ENCODE results near the gene NPAS3.

Gene NPAS3

DNA sequence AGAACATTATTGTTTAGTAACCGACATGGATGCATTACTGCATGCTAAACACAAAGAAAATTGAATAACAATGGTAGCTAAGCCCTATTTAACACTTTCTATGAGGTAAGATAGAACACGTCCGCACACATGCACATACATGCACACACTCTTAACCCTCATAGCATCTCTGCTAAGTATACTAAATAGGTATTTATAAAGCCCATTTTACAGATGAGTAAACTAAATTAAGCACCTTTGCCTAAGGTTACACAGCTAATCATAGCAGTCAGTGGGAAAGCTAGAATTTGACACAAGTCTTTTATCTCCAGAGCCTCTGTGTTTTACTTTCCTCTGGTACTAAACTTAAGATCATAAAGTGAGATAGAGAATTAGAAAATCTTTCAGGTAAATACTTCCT is 577.2 kb downstream of the NPAS3 start:
- no peak for DNase-seq (ENCODE audit: low read depth)

DNA sequence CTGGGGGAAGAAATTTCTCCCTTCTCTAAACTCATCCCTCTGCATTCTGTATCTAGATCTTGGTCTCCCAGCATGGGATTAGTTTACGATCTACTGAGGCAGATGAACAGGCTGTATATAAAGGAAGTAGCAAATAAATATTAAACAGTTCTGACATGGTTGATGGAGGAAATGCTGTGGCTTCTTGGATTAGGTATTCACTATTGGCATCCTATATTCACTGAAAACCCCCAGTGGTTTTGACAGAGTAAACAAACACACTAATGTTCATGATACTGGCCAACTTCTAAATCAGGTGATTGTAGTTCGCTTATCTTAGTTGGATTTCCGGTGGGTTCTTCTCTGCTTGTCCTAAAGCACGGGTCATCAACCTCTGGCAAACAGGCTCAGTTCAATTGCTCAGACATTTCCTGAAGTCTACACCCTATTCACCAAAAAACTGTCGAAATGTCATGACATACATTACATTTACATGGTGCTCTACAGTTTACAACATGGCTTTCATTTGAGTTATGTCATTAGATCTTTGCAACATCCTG is 578.3 kb downstream of the NPAS3 start:
- no peak for DNase-seq (ENCODE audit: low read depth)

DNA sequence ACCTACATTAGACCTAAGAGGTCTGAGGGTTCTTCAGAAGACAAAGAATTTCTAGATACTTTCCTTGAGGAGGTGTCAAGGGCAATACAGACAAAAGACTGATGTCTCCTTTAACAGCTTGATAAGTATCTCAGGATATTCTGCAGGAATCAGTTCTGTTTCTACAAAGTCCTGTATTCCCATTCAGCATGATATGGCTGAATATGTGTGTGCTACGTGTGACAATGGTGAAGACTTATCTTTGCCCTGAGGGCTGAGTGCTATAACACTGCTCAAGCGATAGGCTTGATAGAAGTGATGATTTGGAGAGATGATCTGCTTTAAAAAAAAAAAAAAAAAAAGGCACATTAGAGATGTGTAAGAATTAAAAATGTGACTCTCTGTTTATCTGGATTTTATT is 582.5 kb downstream of the NPAS3 start:
- DNase-seq (ENCODE audit: low read depth), result no peak

DNA sequence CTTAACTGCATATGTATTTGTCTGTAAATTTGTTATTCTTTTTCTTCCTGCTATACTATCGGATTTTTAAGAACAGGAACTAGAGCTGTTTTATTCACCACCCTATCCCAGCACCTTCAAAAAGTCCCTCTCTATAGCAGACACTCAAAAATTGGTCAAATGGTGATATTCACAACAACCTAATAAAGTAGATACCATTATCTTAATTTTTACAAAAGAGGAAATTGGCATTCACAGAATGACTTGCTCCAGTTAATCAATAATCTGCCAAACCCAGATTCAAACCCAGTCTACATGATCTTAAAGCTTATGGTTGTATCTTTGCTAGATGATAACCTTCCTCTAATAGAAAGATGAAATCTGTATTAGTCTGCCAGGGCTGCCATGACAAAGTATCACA is 585.6 kb downstream of the NPAS3 start:
- no peak for DNase-seq (ENCODE audit: low read depth)

DNA sequence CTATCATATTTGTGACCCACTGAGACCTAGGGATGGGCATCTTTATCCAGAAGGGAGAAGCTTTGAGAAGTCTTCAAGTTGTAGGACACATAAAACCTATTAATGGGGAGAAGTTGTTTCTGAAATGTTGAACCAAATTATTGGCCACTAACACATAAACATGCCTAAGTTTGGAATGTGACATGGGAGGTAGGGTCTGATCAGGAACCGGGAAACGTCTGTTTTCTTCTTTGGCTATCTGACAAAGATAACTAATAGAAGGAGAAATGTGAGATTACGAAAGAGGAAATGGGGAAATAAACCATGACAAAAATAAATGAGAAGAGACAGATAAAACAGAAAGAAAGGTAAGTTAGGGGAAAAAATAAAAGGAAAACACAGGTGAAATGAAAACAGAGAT is 586.9 kb downstream of the NPAS3 start:
- no peak for DNase-seq (ENCODE audit: low read depth)

DNA sequence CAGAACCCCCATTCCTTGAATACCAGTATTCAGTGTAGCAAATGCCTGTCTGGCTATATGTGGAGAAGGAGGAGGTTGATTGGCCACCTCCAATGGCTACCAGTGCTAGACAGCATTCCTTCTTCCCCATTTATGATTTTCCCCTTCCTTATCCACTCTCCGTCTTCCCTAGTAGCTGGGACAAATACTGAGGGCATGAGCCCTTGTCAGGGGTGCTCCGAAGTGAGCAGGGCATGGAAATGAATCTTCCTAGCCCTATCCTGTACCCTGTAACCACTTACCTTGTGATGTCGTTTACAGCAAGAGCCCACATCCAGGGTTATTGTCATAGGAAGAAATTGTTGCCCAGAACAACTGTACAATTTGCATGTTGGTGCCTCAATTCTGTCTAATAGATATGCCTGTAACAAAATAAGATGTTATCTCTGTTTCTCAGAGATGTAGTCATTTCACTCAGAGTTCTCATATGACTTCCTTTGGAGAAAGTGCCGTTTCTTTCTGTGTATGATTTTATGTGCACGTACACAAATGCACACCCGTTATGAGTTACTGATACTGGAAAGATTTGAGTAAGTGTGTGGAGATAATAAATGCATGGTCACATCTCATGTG is 588.5 kb downstream of the NPAS3 start:
- no peak for DNase-seq (ENCODE audit: low read depth)

DNA sequence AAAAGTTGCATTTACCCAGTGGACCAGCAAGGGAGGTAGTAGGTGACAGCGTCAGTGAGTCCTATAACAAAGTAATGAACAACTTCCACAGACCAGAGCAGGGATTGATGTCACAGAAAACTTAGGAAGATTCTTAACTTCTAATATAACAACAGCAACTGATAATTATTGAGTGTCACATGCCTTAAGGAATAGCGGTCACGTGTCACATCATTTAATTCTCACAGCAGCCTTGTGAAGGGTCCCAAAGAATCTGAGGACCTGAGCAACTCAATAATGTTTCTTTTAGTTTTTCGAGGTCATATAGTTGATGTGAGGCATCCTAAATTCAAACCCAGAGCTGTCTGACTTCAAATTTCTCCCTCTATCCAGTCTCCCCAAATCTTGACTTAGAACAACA is 590.0 kb downstream of the NPAS3 start:
- no peak for DNase-seq (ENCODE audit: low read depth)

DNA sequence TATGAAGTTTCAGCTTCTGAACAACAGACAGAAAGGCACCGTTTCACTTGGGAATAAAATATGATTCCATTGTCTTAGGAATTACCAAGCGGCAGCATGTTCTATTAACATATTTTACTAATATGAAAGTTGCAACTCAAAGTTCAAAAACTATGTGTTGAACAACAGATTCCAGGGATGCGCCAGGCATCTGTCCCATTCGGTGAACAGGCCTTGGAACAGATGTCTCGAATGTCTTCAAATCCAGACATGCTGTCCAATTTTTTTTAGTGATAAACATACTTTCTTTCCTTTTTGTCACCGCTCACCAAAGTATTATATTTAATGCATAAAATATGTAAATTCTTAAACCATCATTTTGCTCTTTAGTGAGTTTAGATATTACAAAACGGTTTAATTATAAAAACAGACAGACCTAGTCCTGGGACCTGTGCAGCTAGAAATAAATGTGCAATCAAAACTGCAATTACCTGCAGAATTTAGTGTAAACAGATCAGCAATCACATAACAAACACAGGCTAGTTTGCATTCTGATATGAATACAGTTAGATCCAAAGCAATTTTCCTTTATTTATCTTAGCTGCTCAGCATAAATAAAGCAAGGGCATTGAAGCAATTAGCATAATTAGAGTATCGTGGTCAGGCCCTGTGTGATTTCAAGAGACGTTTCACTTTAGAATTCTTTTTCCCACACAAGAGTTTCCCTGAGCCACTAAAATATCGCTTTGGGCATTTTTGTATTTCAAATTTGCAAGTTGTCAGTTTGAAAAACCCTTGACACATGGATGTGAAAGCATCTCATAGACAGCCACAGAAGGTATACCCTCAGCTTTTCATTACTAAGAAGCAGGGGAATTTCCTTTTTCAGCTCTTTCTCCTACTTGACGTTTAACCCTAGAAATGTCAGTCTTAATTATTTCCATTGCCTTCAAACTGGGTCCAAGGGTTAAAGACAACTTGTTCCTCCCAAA is 591.4 kb downstream of the NPAS3 start:
- DNase-seq (ENCODE audit: low read depth), result no peak

DNA sequence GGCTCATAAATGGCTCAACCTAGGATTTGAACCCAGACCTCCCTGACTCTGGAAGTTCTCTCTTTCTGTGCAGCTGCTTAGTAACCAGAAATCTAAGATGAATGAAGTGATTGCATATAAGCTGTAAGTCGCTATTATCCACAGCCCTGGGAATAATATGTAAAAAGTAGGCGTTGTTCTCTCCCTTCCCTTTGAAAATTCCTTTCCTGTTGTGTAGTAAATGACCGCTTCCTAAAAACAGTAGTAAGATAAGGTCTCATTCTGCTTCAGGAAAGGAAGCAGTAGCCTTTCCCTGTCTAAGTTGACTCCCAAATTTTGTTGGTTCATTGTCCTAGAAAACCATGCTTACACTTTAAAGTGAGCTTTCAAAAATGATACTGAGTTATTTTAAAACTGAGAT is 593.9 kb downstream of the NPAS3 start:
- no peak for DNase-seq (ENCODE audit: low read depth)

DNA sequence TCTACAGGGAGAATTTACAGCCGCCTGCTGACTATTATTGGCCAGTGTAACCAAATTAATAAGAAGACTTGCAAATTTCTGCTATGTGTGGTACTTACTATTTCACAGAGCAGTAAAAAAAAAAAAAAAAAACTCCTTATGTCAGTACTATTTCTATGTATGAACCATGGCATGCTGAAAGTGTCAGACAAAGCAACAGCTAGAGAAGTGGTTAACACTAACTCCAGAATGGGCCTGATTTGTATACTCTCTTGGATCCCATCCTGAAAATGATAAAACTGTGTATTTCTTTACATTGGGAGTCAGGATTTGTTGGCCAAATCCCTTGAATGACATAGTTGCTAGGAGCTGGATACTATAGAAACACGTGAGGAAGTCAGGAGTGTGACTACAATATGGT is 595.4 kb downstream of the NPAS3 start:
- DNase-seq (ENCODE audit: low read depth), result no peak

DNA sequence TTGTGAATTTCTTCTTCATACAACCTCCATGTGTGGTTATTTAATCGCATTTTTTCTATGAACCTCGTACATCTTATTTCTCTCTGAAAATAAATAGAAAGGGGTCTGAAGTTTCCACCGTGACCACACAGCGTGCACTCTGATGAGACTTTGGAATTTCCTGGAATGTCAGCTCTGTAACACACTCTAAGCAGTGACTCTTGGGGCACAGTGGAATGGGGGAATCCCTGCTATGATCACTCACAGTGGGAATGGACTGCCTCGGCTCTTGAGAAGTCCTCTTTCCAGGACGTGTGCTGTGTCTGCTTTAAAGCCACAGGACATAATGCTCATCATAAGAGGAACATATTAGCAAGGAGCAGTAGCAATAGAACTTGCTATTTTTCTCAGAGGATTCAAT is 596.0 kb downstream of the NPAS3 start:
- DNase-seq (ENCODE audit: low read depth), result no peak

DNA sequence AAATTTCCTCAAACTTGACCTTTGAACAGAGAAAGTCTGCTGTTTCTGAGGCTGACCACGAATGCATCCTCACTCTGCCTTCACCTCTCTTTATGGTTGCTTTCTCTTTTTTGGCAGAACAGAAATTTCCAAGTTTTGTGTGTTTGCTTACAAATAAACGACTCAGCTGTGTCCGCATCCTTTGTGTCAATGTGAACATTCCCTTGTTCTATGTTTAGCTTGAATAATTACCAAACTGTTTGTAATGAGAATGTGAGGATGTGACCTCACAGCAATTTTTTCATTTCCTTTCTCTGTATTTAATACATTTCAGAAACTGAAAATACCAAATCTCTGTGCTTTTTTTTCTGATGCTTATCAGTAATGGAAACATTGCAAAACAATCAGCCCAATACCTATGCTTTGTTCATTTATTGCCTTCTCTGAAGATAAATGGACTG is 601.3 kb downstream of the NPAS3 start:
- DNase-seq (ENCODE audit: low read depth), result no peak

DNA sequence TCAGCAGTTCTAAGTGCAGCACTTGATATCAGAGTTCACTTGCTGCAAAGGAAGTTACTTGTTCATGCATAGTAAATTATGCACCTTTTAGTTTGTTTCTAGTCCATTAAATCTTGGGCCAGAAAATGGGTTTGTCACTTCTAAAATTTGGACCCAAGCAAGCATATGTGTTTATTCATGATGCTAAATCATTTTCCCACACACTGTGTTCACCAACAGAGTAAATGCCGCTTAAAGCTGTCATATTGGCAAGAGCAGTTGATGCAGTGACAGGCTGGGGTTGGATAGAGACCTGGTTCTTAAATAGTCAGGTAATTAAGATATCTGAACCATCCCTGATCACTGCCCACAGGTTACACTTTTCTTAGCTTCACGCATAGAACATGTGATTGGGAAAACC is 602.5 kb downstream of the NPAS3 start:
- DNase-seq (ENCODE audit: low read depth), result no peak

DNA sequence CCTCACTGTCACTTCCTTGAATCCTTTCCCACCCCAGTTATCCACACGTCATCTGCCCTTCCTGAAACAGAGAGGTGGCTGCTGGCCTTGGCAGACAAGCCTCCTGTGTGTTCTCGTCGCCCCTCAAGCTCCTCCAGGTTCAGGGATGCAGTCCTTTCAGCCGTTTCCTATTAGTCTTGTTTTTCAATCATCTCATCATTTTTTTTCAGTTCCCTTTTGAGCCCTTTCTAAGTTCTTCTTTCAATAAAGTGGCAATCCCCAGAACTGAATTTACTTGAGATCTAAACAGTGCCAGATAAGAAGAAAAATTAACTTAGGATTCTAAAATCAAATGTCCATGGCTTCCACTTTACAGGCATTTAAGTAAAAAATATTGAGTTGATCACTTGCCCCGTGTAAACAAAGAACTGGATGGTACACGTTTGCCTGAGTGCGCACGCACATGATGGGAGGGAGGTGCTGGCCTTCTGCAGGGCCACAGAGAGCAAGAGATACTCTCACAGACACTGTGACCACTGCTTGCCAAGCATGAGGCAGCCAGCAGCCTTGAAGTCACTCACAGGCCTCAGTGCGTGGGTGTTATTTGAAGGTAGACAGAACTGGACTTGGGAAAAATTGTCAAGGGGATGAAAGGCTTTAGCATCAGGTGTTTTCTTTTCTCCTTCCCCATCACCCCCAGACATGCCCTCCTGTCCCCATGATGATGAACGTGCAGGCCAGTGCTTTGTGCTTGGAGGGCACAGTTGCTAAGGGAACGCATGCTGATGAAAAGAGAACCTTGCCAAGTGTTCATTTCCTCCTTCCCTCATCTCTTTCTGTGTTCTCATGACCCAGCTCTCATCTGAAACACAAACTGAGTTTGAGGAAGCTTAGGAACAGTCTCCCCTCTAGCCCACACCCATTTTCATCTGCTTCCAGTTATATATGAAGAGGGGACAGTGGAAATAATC is 603.9 kb downstream of the NPAS3 start:
- no peak for DNase-seq (ENCODE audit: low read depth)

DNA sequence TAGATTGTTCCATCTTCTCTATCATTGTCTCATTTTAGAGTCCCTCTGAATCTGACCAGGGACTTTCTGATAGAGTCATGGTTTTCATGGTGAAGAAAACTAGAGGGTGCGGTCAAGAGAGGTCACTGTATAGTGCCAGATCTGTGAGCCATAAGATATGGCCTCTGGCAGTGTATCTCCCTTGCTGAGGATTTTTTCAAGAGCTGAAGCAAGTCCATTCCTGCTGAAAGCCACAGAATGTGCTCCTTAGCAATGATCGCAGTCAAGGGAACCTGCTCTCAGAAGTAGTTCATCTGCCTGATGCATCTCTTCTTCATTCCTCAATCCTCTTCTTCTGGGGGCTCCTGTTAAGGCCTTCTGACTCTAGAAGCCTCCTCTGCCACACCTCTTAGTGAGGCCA is 607.0 kb downstream of the NPAS3 start:
- no peak for DNase-seq (ENCODE audit: low read depth)

DNA sequence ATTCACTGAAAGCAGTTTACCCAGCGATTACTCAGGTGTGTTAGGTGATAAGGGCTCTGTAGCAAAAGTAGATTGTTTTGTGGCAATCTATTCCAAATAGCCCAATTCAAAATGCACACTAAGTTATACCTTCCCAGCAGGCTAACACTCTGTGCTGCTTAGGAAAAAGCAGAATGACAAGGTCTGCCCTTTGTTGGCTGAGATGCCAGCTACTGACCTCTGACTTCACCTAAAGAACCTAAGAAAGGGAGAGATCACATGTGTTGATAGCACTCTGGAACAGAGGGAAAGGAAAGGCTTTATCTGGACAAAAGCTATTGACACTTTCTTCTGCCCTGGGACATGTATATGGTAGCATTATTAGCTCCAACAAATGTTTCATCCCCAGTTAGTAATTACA is 609.9 kb downstream of the NPAS3 start:
- DNase-seq (ENCODE audit: low read depth), result no peak

DNA sequence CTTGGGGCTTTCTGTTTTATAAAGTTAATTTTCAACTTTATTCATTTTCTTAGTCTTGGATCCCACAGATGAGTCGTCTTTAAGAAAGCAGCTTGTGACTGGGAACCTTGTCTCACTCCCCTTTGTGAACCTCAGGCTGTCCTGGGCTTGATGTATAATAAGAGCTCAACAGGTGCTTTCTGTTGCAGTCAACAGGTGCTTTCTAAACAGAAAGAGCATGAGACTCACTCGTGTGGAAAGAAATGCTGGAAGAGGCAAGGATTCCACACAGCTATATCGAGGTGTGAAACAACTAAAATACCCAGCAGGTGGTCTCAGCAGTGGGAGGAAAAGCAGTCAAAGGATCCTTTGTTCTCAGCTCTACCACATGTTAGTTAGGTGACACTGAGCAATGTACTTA is 613.3 kb downstream of the NPAS3 start:
- no peak for DNase-seq (ENCODE audit: low read depth)

DNA sequence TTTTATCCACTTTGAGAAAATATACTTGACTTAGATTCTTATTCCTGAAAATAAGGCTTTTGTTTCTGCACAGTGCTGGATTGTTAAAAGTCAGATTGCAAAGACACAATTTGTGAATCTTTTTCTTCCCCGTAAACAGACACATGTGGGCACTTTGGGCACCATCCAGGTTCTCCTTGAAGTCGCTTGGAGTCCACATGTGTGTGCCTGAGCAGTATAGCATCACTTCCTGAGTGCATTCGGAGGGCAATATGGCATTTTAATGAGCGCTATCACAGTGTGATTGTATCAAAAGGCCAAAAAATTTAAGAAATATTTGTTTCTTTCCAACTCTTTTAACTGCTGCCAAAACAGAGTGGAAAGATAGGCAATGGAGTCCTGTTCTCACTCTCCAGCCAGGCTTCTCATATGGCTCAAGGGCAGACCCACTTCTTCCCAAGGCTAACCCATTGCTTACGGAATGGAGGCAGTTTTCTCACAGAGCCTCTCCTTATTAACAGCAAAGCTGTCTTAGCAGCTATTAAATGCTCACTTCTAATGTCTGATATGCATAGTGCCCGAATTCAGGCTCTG is 615.1 kb downstream of the NPAS3 start:
- no peak for DNase-seq (ENCODE audit: low read depth)

DNA sequence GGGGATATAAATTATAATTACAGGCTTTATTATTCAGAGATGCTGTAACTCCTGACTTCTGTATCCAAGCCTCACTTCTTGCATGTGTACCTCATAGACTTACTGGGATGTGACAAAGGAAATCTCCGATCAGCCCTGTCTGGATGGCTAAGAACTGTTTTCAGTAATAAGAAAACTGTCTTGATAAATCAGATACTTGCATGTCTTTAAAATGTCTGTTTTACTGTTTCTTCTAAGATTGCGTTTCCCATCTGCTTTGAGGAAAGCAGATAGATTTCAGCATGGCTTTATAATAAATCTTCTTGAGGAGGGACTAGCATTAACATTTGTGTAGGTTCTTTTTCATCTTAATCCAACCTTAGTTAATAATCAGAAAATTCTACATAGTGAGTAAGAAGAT is 616.3 kb downstream of the NPAS3 start:
- DNase-seq (ENCODE audit: low read depth), result no peak

DNA sequence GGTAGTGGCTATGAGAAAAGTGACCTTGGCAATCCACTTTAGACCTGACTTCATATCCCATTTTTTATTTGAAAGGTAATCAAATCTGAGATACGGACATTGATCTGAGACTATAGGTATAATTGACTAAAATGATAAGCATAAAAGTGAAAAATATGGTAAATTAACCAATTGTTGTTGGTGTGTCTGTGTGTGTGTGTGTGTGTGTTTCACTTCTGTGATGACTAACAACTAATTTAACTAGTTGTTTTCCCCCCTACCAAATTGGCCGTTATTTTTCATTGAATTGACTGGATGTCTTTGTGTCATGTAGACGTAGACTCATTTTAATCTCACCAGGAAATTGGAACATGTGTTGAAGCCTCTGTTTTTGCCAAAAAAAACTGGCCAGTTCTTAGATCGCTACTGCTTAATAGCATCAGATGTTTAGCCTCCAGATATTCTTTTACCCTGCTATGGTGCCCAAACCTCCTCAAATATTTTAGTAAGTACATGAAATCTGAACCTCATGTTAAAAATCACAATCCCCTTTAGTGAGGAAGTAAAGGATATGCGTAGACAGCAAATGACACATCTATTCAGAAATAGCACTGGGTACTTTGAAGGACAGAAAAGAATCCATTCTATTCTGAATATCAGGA is 617.2 kb downstream of the NPAS3 start:
- DNase-seq (ENCODE audit: low read depth), result no peak

DNA sequence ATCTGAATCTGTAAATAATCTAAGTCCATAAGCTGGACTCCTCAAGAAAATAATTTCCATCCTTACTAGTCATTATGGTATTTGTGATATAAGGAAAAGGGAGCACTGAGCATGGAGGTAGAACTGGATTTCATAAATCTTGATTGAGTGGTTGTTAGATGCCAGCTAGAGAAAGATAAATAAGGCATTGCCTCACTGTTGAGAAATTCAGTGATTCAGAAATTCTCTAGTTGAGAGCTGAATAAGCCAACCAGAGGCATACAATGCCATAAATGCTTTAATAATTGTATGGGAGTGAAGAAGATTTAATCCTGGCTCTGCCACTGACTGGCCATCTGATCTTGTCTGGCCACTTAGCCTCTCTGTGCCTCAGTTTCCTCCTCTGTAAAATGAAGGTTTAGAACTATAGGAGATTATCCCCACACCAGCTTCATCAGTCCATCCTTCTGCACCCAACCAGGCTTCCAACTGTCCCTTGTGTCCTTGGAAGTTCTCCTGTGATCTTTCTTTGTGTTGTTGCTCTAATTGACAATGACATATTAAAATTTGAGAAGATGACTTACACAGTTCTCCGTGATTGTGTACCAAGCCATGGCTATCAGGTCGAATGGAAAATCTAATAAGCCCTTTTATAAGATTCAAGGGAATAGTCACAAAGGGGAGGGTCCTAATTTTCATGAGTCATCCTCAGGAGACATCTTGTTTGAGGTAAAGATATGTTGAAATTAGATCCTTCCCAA is 617.9 kb downstream of the NPAS3 start:
- DNase-seq (ENCODE audit: low read depth), result no peak
